ENCODE measurements around the gene C1orf210.

Gene C1orf210

GRCh38 chr1:43246466-43247213 is 38.7 kb downstream of the C1orf210 start:
- no peak for DNase-seq

- DNase-seq: no peak
Observed at GRCh38 chr1:43243299-43243698, 42.1 kb downstream of the C1orf210 start.

GRCh38 chr1:43241413-43241836 is 44.0 kb downstream of the C1orf210 start:
- no peak for DNase-seq

- DNase-seq: peak; percentile 20 to 61 (median 38)
Observed at GRCh38 chr1:43239484-43239883, 45.9 kb downstream of the C1orf210 start.

GRCh38 chr1:43238991-43239469 is 46.4 kb downstream of the C1orf210 start:
- DNase-seq: no peak

GRCh38 chr1:43238085-43238484 is 47.3 kb downstream of the C1orf210 start:
- DNase-seq: peak; percentile 72 to 82 (median 76)

- no peak for DNase-seq
Observed at GRCh38 chr1:43237121-43237520, 48.3 kb downstream of the C1orf210 start.

DNA sequence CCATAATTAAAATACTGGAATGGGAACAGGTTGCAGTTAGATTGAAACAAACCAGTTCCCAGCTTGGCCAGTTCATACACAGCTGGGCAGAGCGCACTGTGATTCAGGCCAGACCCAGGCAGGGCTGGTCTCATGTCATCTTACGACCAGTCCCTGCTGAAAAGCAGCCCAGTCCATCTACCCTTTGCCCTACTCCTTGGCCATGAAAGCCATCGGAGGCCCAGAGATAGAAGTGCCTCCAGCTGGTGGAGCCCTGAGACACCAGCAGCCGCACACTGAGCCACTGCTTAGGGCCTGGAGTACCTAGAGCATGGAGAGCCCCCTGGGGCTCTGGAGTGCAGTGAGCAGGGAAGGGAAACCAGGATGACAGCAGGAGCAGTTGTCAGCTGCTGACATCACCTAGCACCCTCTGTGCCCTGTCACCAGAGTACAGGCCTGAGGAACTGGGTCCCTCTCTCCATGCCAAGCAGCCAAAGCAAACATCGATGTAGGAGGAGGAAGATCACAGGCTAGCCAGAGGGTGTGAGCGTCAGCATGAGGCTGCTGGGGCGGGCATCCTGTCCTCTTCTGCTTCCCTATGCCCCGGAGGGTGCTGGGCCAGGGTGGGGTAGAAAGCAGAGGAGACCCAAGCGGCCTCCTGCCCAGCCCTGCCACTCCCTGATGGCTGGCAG is 49.8 kb downstream of the C1orf210 start:
- peak; percentile 27 to 61 (median 44) for DNase-seq

GRCh38 chr1:43235040-43235439 is 50.3 kb downstream of the C1orf210 start:
- DNase-seq: no peak

- no peak for DNase-seq
Observed at GRCh38 chr1:43234267-43234666, 51.1 kb downstream of the C1orf210 start.

- DNase-seq: no peak
Observed at GRCh38 chr1:43233631-43234030, 51.8 kb downstream of the C1orf210 start.

DNA sequence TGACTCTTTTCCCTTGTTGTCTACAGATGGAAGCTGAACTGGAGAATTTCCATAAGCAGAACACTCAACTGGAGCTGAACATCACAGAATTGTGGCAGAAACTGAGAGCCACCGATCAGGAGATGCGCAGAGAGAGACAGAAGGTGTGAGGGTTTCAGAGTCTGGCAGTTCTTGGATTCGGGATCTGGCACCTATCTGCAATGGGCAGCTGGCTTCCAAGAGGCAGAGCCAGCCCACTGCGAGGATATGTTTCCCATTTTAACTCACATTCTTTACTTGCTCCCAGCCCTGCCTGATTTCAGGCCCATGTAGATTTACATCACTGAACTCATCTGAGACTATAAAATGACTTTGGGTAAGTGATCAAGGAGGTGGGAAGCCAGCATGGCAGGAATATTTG is 52.9 kb downstream of the C1orf210 start:
- DNase-seq: no peak

GRCh38 chr1:43232074-43232473 is 53.3 kb downstream of the C1orf210 start:
- DNase-seq: peak in 1 of 4 experiments; percentile 4

Measured in suppressor macrophage (primary cell).